ENCODE measurements around the gene PLA2G6.

Gene PLA2G6

GRCh38 chr22:38215156-38216038 is 33.8 kb upstream of the PLA2G6 start:
- in situ Hi-C loops (cut with MboI; ENCODE audit: low sequenced_read_pairs) = no loop called here

GRCh38 chr22:38214302-38215056 is 32.8 kb upstream of the PLA2G6 start:
- in situ Hi-C loops (cut with MboI; ENCODE audit: low sequenced_read_pairs) = loop anchor here (5.0 kb wide), 1 partner anchor 102 kb away; the partner anchor contains the start of gene BAIAP2L2

GRCh38 chr22:38213990-38214301 is 32.3 kb upstream of the PLA2G6 start:
- in situ Hi-C loops (cut with MboI; ENCODE audit: low sequenced_read_pairs) = loop anchor here (5.0 kb wide), 1 partner anchor 102 kb away; the partner anchor contains the start of gene BAIAP2L2

GRCh38 chr22:38213319-38213989 is 31.8 kb upstream of the PLA2G6 start:
- in situ Hi-C loops (cut with MboI; ENCODE audit: low sequenced_read_pairs) = loop anchor here (5.0 kb wide), 1 partner anchor 101 kb away; the partner anchor contains the start of gene BAIAP2L2

DNA sequence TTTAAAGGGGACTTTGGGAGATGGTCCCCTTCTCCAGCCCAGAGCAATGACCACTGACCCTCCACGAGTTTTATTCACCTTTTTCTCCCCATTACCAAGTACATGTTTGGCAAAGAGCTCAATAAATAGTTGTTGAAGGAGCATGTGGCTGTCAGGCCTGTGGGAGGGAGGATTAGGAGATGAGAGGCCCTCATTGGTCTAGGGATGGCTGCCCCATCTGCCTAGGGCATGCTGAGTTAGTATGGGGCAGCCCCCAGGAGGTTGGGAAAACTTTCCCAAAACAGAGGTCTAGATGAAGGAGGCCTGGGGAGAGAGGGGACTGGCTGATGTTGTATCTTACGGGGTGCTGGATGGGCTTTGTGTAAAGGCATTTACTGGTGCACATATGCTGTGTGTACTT is 30.8 kb upstream of the PLA2G6 start:
- in situ Hi-C loops (cut with MboI; ENCODE audit: low sequenced_read_pairs) = loop anchor here (5.0 kb wide), 1 partner anchor 100 kb away; the partner anchor contains the start of gene BAIAP2L2

DNA sequence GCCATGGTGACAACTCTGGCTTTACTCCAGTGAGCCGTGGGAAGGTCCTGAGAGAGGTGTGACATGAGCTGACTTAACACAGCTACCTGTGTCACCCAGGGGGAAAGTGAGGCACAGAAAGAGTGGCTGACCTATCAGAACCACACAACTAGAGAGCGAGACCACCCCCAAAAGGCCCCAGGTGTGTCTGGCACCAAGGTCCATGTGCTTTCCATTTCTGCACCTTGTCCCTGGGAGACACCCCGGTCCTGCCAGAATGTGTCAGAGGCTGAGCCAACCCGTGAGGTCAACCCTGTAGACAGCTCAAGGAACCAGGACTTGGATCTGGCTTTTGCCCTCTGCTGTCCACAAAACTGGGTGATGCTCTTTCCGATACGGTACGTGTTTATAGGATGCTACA is 29.9 kb upstream of the PLA2G6 start:
- in situ Hi-C loops (cut with MboI; ENCODE audit: low sequenced_read_pairs) = loop anchor here (5.0 kb wide), 1 partner anchor 99 kb away; the partner anchor contains the start of gene BAIAP2L2

DNA sequence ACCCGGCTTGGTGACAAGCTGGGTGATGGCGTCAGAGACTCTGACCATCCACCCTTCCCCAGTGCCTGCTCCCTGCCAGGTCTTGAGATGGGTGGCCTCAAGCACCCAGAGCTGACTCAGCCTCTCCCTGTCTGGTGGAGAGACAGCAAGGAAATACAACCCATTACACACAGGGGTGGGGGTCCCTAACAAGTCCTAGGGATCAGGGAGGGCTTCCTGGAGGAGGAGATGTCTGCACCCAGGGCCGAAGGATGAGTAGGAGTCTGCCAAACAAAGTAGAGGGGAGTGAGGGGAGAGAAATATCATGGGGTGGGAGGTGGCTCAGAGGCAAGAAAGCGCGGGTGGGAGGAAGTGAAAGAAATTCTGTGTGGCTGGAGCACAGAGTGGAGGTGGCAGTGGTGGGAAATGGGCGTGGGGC is 26.9 kb upstream of the PLA2G6 start:
- in situ Hi-C loops (cut with MboI; ENCODE audit: low sequenced_read_pairs) = no loop called here

DNA sequence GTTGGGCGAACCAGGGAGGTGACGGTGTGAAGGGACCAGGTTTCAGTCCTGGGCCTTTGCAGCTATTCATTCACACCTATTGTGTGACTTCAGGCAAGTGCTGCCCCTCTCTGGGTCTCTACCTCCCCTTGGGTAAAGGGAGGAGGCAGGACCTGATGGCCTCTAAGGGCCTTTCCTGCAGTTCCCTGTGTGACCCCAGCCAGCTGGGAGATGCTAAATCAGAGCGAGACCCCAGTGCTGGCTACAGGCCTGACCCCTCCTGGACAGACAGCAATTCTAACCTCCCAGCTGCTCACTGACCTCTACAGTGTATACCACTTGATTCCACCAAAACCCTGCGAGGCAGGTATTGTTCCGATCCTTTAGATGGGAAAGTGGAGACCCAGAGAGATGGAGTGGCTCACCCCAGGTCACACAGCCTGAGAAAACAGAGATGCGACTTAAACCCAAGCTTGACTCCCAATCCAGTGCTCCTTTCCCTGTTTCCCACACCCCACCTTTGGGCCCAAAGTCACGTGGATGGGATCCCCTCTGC is 26.3 kb upstream of the PLA2G6 start:
- in situ Hi-C loops (cut with MboI; ENCODE audit: low sequenced_read_pairs) = no loop called here

GRCh38 chr22:38205261-38206128 is 23.9 kb upstream of the PLA2G6 start:
- in situ Hi-C loops (cut with MboI; ENCODE audit: low sequenced_read_pairs) = no loop called here

DNA sequence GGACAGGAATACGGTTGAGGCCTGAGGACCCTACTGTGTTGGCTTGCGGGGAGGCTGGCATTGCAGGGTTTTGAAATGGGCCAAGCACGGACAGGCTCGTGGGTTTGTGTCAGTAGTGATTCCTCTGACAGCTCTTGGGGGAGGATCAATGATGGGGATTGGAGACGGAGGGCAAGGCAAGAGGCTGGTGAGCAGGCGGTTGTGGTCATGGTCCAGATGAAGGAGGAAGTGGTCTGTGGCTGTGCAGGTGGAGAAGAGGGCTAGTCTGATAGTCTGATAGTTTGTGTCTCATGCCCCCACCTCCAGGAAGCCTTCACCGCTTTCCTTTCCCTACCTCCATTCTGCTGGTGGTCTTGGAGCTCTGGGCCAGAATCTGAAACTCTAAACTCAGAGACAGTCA is 23.2 kb upstream of the PLA2G6 start:
- in situ Hi-C loops (cut with MboI; ENCODE audit: low sequenced_read_pairs) = no loop called here

DNA sequence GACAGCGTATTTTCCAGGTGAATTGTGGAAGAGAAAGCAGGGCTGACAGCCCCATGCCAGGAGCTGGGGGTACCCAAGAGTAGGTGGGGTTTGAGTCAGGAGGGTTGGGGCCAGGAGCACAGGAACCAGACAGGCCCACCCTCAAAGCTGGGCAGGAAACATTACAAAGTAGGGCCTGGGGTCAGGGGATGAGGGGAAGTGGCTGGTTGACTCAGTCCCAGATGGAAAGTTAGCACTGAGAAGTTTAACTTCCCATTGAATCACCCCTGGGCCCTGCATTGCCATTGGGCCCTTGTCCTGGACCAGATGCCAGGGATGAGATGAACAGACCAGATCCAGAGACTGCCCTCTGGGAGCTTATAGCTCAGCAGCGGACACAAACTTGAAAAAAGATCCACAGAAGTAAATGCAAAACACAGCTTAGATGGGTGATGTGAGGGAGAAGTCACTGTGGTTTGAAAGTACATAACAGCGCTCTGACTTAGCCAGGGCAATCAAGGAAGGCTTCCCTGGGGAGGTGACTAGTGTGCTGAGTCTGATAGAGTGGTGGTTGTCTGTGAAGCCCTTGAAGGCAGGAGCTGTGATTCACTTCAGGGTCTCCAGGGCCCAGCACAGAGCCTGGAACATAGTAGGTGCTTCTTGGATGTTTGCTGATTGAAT is 22.4 kb upstream of the PLA2G6 start:
- in situ Hi-C loops (cut with MboI; ENCODE audit: low sequenced_read_pairs) = no loop called here

GRCh38 chr22:38203090-38203810 is 21.6 kb upstream of the PLA2G6 start:
- in situ Hi-C loops (cut with MboI; ENCODE audit: low sequenced_read_pairs) = no loop called here

GRCh38 chr22:38202437-38203089 is 20.9 kb upstream of the PLA2G6 start:
- in situ Hi-C loops (cut with MboI; ENCODE audit: low sequenced_read_pairs) = no loop called here

DNA sequence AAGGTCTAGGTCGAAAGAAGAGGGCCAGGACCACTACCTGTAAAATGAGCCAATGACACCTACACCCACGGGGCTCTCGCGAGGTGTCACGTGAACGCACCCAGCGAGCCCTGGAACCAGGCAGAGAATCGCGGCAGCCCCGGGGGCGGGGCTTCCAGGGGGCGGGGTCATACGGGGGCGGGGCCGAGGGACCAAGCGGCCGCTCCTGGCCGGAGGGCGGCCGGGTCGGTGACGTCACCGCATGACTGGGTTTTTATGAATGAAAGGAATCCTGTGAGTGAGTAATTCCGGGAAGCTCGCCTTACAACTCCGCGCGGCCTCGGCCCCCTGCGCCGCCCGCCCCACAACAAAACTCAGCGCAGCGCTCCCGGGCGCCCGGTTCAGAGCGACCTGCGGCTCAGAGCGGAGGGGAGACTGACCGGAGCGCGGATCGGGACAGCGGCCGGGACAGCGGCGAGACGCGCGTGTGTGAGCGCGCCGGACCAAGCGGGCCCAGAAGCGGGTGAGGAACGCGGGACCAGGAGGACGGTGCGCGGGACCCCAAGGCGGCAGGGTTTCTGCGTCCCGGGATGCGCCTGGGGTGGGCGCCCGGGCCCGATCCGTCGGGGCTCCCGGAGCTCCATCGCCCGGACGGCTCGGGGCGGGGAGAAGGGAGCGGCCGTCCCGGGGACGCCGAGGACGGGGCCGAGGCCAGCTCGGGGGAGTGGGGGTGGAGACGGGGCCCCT is 20.2 kb upstream of the PLA2G6 start, which contains the start of gene MAFF:
Gene MAFF, plus strand, starts transcription at position 284 of the 726 bp plus-strand sequence. CDS start 11,860 bp downstream, outside the sequence.
- in situ Hi-C loops (cut with MboI; ENCODE audit: low sequenced_read_pairs) = no loop called here

DNA sequence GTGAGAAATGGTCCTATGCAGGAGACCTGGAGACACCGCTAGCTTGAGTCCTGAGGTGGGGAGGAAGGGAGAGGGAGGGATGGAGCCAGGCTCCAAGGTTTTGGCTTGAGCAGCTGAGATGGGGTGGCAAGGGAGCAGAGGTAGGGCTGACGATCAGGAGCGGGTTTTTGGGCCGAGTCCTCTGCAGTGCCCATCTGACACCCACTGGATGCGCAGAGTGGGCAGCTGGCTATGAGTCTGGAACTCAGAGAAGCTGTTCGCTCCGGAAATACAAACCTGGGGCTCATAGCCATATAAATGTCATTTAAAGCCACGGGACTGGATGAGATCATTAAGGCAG is 19.7 kb upstream of the PLA2G6 start:
- in situ Hi-C loops (cut with MboI; ENCODE audit: low sequenced_read_pairs) = no loop called here

- in situ Hi-C loops (cut with MboI; ENCODE audit: low sequenced_read_pairs) = no loop called here
These were observed 18.4 kb upstream of the PLA2G6 start for GRCh38 chr22:38199826-38200559.
